Stomach (tissue), 4 donors: ENCODE results near the gene SON.

Experiments
- CTCF ChIP-seq, 7 experiments: fragments of 450-650 bp in 4 of 7; fragments of 200-600 bp in 3 of 7; sonication (generic) in 3 of 7; IDR thresholded peaks; one replicate each; pipeline ENCODE4 v1.5.1; 2016 to 2019; ENCODE audit warnings: antibody characterized with exemption in 7 of 7, control low read depth in 2 of 7, mild to moderate bottlenecking in 1 of 7
- POLR2A ChIP-seq, 4 donors: fragments of 450-650 bp; IDR thresholded peaks; one replicate each; pipeline ENCODE4 v1.6.1; 2016; ENCODE audit warnings: antibody characterized with exemption in 4 of 4, control low read depth in 2 of 4, mild to moderate bottlenecking in 1 of 4, moderate library complexity in 1 of 4

GRCh38 chr21:33572350-33572749, 29.5 kb downstream of the SON start:
- no peak for TF ChIP-seq CTCF (IDR thresholded peaks at IDR 0.05)
- TF ChIP-seq POLR2A (IDR thresholded peaks at IDR 0.05), result no peak
